Keratinocyte (primary cell): ENCODE data around the gene LAMC3. TPM values are rescaled to one million over a fixed set of nuclear protein-coding genes. Genes with fewer than 3 reads are reported as not detected.

Experiments
- DNase-seq: peaks from one replicate; pipeline ENCODE4 v3.0.0-alpha.2; 2011; ENCODE audit warnings: low read depth, missing footprints, low spot score
- FAIRE-seq: peaks from 2 replicates; lab custom pipeline; 2011; peaks lifted over from hg19 to GRCh38; lab: Jason Lieb, UNC
- H2AFZ ChIP-seq: 2 replicates; pipeline ENCODE4 v1.6.0; 2012; ENCODE audit warnings: low read length, control low read depth, inconsistent platforms; ENCODE audit not compliant: control insufficient read depth
- H3K27ac ChIP-seq: 2 replicates; pipeline ENCODE4 v1.5.1; 2011; ENCODE audit warnings: low read length; ENCODE audit not compliant: control insufficient read depth, insufficient read depth
- H3K27me3 ChIP-seq: 3 replicates; pipeline ENCODE4 v1.6.0; 2011; ENCODE audit warnings: low read length; ENCODE audit not compliant: control insufficient read depth, insufficient read depth; ENCODE audit errors: extremely low read depth
- H3K36me3 ChIP-seq, 2 experiments: 2 replicates in 1 of 2; 3 replicates in 1 of 2; pipeline ENCODE4 v1.5.1; 2011; ENCODE audit warnings: low read length in 2 of 2, mild to moderate bottlenecking in 1 of 2; ENCODE audit not compliant: control insufficient read depth in 2 of 2, insufficient read depth in 2 of 2; ENCODE audit errors: extremely low read depth in 1 of 2
- H3K4me1 ChIP-seq: 3 replicates; pipeline ENCODE4 v1.5.1; 2011; ENCODE audit warnings: low read length; ENCODE audit not compliant: control insufficient read depth, insufficient read depth; ENCODE audit errors: extremely low read depth
- H3K4me2 ChIP-seq: 3 replicates; pipeline ENCODE4 v1.6.0; 2011; ENCODE audit warnings: low read depth, low read length; ENCODE audit not compliant: control insufficient read depth, insufficient read depth; ENCODE audit errors: extremely low read depth
- H3K4me3 ChIP-seq, 3 experiments: fragments of 200-600 bp in 1 of 3; sonication (generic) in 1 of 3; 2 replicates in 2 of 3; 3 replicates in 1 of 3; pipeline ENCODE4 v1.5.1; 2011 to 2016; ENCODE audit warnings: low read length in 3 of 3, mild to moderate bottlenecking in 3 of 3, control low read depth in 2 of 3, inconsistent platforms in 1 of 3, low read depth in 1 of 3, mixed read lengths in 1 of 3, mixed run types in 1 of 3, moderate library complexity in 1 of 3; ENCODE audit not compliant: control insufficient read depth in 2 of 3, insufficient read depth in 2 of 3; ENCODE audit errors: extremely low read depth in 1 of 3
- H3K79me2 ChIP-seq: 2 replicates; pipeline ENCODE4 v1.6.0; 2012; ENCODE audit warnings: low read length; ENCODE audit not compliant: control insufficient read depth, insufficient read depth
- H3K9ac ChIP-seq: 3 replicates; pipeline ENCODE4 v1.6.0; 2011; ENCODE audit warnings: low read length; ENCODE audit not compliant: control insufficient read depth, insufficient read depth; ENCODE audit errors: extremely low read depth
- H3K9me1 ChIP-seq: 3 replicates; pipeline ENCODE4 v1.6.0; 2011; ENCODE audit warnings: low read length; ENCODE audit not compliant: control insufficient read depth, insufficient read depth; ENCODE audit errors: extremely low read depth
- H3K9me3 ChIP-seq: 2 replicates; pipeline ENCODE4 v1.5.1; 2012; ENCODE audit warnings: low read depth, low read length; ENCODE audit not compliant: control insufficient read depth
- H4K20me1 ChIP-seq: 3 replicates; pipeline ENCODE4 v1.6.0; 2011; ENCODE audit warnings: low read length; ENCODE audit not compliant: control insufficient read depth, insufficient read depth; ENCODE audit errors: extremely low read depth
- EZH2 ChIP-seq: IDR thresholded peaks from one replicate; pipeline ENCODE4 v1.6.1; 2012; ENCODE audit warnings: inconsistent platforms, mild to moderate bottlenecking, low read length, moderate library complexity
- dilution Hi-C: fragments of 300-500 bp; cut with MboI; formaldehyde crosslinking; loops from one replicate; pipeline ENCODE4 v1.7.0; 2020; ENCODE audit warnings: low sequenced_read_pairs; ENCODE audit not compliant: extremely low pct_ligation_motif_present
- polyA plus RNA-seq, 5 experiments: library from polyadenylated mRNA; depleted of rRNA in 3 of 5; stranded (reverse) in 3 of 5; stranded (forward) in 1 of 5; unstranded in 1 of 5; fragments of >200 nt; gene quantifications; 1 replicate in 1 of 5; 2 replicates in 3 of 5; 3 replicates in 1 of 5; pipeline versions ENCODE4 v1.2.1 to v1.2.3, GENCODE V29; 2011 to 2012; ENCODE audit warnings: missing spikeins in 2 of 5, low read depth in 1 of 5, low replicate concordance in 1 of 5
- TF ChIP-seq, protein P1 (sequence below), 3 experiments: IDR thresholded peaks in 1 of 3; conservative IDR thresholded peaks in 1 of 3; optimal IDR thresholded peaks in 1 of 3; 2 replicates in 2 of 3; 3 replicates in 1 of 3; pipeline versions ENCODE3 to v1.5.1; 2011; ENCODE audit warnings: low read length in 3 of 3, mild to moderate bottlenecking in 3 of 3, moderate library complexity in 2 of 3, control low read depth in 1 of 3, inconsistent platforms in 1 of 3; ENCODE audit not compliant: insufficient read depth in 2 of 3; ENCODE audit errors: extremely low read depth in 1 of 3

The LAMC3 gene
- polyA plus RNA-seq, 1 donor (not counting 4 experiments of a cell fraction or from before 2014, with no cell fraction given), result not detected

DNA sequence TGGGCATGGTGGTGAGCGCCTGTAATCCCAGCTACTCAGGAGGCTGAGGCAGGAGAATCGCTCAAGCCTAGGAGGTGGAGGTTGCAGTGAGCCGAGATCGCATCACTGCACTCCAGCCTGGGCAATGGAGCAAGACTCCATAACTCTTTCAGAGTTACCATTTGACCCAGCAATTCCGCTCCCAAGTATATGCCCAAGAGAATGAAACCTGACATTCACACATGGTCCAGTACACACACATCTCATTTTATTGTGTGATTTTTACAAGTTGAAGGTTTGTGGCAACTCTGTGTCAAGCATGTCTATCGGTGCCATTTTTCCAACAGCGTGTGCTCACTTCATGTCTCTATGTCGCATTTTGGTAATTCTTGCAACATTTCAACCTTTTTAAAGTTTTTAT lies 45.1 kb upstream of the LAMC3 start:
- DNase-seq, result no peak
- H3K4me1 ChIP-seq, result peaks cover 19% of the 10 kb centered on the region
- dilution Hi-C loops, result no loop called here
- H3K4me3 ChIP-seq, result no peak overlapping the region
- H3K27me3 ChIP-seq, result peaks cover 8% of the 10 kb centered on the region
- H3K27ac ChIP-seq, result no peak overlapping the region
- H3K79me2 ChIP-seq, result no peaks in the 10 kb centered on the region
- no peak overlapping the region for H3K4me2 ChIP-seq
- no peak overlapping the region for H2AFZ ChIP-seq
- no peak overlapping the region for H3K9ac ChIP-seq
- FAIRE-seq, result no peak
- H3K36me3 ChIP-seq, result no peaks in the 10 kb centered on the region
- peaks cover 2% of the 10 kb centered on the region for H4K20me1 ChIP-seq
- H3K9me3 ChIP-seq, result no peaks in the 10 kb centered on the region
- no peak for TF ChIP-seq EZH2
- TF ChIP-seq, protein P1, sequence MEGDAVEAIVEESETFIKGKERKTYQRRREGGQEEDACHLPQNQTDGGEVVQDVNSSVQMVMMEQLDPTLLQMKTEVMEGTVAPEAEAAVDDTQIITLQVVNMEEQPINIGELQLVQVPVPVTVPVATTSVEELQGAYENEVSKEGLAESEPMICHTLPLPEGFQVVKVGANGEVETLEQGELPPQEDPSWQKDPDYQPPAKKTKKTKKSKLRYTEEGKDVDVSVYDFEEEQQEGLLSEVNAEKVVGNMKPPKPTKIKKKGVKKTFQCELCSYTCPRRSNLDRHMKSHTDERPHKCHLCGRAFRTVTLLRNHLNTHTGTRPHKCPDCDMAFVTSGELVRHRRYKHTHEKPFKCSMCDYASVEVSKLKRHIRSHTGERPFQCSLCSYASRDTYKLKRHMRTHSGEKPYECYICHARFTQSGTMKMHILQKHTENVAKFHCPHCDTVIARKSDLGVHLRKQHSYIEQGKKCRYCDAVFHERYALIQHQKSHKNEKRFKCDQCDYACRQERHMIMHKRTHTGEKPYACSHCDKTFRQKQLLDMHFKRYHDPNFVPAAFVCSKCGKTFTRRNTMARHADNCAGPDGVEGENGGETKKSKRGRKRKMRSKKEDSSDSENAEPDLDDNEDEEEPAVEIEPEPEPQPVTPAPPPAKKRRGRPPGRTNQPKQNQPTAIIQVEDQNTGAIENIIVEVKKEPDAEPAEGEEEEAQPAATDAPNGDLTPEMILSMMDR (optimal IDR thresholded peaks at IDR 0.05 in 1 of 3, IDR thresholded peaks at IDR 0.05 in 1 of 3, conservative IDR thresholded peaks at IDR 0.05 in 1 of 3; ENCODE audit: extremely low read depth in 1 of 3, insufficient read depth in 2 of 3, low read length in 3 of 3), result no peak
- H3K9me1 ChIP-seq, result peaks cover 3% of the 10 kb centered on the region

DNA sequence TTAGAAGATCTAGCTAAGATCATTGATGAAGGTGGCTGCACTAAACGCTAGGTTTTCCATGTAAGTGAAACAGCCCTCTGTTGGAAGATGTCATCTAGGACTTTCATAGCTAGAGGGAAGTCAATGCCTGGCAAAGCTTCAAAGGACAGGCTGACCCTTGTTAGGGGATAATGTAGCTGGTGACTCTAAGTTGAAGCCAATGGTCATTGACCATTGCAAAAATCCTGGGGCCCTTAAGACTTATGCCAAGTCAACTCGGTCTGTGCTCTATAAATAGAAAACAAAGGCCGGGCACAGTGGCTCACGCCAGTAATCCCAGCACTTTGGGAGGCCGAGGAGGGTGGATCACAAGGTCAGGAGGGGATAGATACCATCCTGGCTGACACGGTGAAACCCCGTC lies 43.3 kb upstream of the LAMC3 start:
- H3K9me3 ChIP-seq, result no peaks in the 10 kb centered on the region
- H4K20me1 ChIP-seq, result peaks cover 2% of the 10 kb centered on the region
- H3K9ac ChIP-seq, result no peak overlapping the region
- TF ChIP-seq EZH2, result no peak
- no peak overlapping the region for H2AFZ ChIP-seq
- dilution Hi-C loops, result no loop called here
- H3K4me2 ChIP-seq, result no peak overlapping the region
- no peak overlapping the region for H3K27ac ChIP-seq
- no peak overlapping the region for H3K4me3 ChIP-seq
- FAIRE-seq (no peak), DNase-seq (no peak)
- peaks cover 8% of the 10 kb centered on the region for H3K27me3 ChIP-seq
- peaks cover 24% of the 10 kb centered on the region for H3K4me1 ChIP-seq
- peaks cover 3% of the 10 kb centered on the region for H3K9me1 ChIP-seq
- no peaks in the 10 kb centered on the region for H3K36me3 ChIP-seq
- no peaks in the 10 kb centered on the region for H3K79me2 ChIP-seq

DNA sequence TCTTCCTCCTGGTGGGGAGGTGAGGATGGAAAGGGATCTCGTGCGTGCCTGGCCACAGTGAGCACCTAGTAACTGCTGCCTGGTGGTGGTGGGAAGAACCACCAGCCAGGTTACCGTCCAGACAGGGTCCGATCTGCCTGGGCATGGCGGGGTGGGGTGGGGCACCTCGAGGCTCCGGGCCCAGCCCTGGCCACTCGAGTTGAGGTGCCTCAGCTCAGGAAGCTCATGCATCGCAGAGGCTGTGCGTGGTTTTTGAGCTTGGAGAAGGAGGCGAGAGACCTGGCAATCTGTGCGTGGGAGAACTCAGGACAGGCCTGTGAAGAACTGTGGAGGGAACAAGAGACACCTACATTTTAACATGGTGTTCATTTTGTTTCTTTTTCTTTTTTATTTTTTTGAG lies 38.9 kb upstream of the LAMC3 start:
- H2AFZ ChIP-seq, result no peak overlapping the region
- H3K9me3 ChIP-seq, result no peaks in the 10 kb centered on the region
- peak overlapping the region; percentile 10 for H3K4me2 ChIP-seq
- H3K27ac ChIP-seq, result no peak overlapping the region
- peaks cover 7% of the 10 kb centered on the region for H3K4me1 ChIP-seq
- H3K9me1 ChIP-seq, result no peaks in the 10 kb centered on the region
- H3K79me2 ChIP-seq, result no peaks in the 10 kb centered on the region
- no peaks in the 10 kb centered on the region for H3K36me3 ChIP-seq
- TF ChIP-seq, protein P1 (optimal IDR thresholded peaks at IDR 0.05 in 1 of 3, IDR thresholded peaks at IDR 0.05 in 1 of 3, conservative IDR thresholded peaks at IDR 0.05 in 1 of 3; ENCODE audit: extremely low read depth in 1 of 3, insufficient read depth in 2 of 3, low read length in 3 of 3), result no peak
- TF ChIP-seq EZH2, result no peak
- peaks cover 35% of the 10 kb centered on the region for H3K27me3 ChIP-seq
- no peaks in the 10 kb centered on the region for H4K20me1 ChIP-seq
- DNase-seq, result no peak
- dilution Hi-C loops, result no loop called here
- FAIRE-seq, result no peak
- no peak overlapping the region for H3K9ac ChIP-seq
- no peak overlapping the region for H3K4me3 ChIP-seq
